Upper lobe of right lung (tissue), 1 donor: ENCODE results near the gene PTPRN2. TPM values are rescaled to one million over a fixed set of nuclear protein-coding genes. Genes with fewer than 3 reads are reported as not detected.

Experiments used
- ATAC-seq: fragments of 200-7000 bp; cut with Tn5 transposase; one replicate; pipeline ENCODE4 v1.9.1; 2020; ENCODE audit warnings: mild to moderate bottlenecking, moderate library complexity
- DNase-seq: peaks from one replicate; pipeline ENCODE4 v3.0.0-alpha.2; 2020
- H3K27ac ChIP-seq: fragments of 200-600 bp; one replicate; pipeline ENCODE4 v1.8.0; 2022
- H3K27me3 ChIP-seq: fragments of 200-600 bp; one replicate; pipeline ENCODE4 v1.8.0; 2022; ENCODE audit warnings: mild to moderate bottlenecking
- H3K36me3 ChIP-seq: fragments of 200-600 bp; one replicate; pipeline ENCODE4 v1.8.0; 2022
- H3K4me1 ChIP-seq: fragments of 200-600 bp; one replicate; pipeline ENCODE4 v1.8.0; 2022
- H3K4me3 ChIP-seq: fragments of 200-600 bp; one replicate; pipeline ENCODE4 v1.8.0; 2022; ENCODE audit warnings: mild to moderate bottlenecking
- H3K9me3 ChIP-seq: fragments of 200-600 bp; one replicate; pipeline ENCODE4 v1.8.0; 2022
- CTCF ChIP-seq: fragments of 200-600 bp; IDR thresholded peaks from one replicate; pipeline ENCODE4 v1.8.0; 2022; ENCODE audit warnings: antibody characterized with exemption
- intact Hi-C: fragments of 100-400 bp; cut with DNase I; formaldehyde crosslinking; loops from one replicate; pipeline ENCODE4 v1.11.0; 2022
- total RNA-seq: library from RNA; stranded (reverse); fragmentation: NEBNext Ultra II Directional; extraction: Animal tissue kit (Norgen Biotek cat#: 25700); gene quantifications from one replicate; pipeline ENCODE4 v1.2.1, GENCODE V29; 2021
- donor health status: DM: no; HTN: yes; CAD: no; lungs with severe emphysema.

Gene PTPRN2
- total RNA-seq, 1 donor from 2014 or later = 4.9 TPM

GRCh38 chr7:157709531-157710251 lies 877.9 kb downstream of the PTPRN2 start:
- H3K4me3 ChIP-seq = no peak overlapping the region
- DNase-seq (peak; percentile 53), ATAC-seq (no peak)
- intact Hi-C loops = no loop called here
- H3K9me3 ChIP-seq = no peaks in the 10 kb centered on the region
- TF ChIP-seq CTCF = no peak
- no peak overlapping the region for H3K27ac ChIP-seq
- H3K36me3 ChIP-seq = no peaks in the 10 kb centered on the region
- no peaks in the 10 kb centered on the region for H3K4me1 ChIP-seq
- no peaks in the 10 kb centered on the region for H3K27me3 ChIP-seq

DNA sequence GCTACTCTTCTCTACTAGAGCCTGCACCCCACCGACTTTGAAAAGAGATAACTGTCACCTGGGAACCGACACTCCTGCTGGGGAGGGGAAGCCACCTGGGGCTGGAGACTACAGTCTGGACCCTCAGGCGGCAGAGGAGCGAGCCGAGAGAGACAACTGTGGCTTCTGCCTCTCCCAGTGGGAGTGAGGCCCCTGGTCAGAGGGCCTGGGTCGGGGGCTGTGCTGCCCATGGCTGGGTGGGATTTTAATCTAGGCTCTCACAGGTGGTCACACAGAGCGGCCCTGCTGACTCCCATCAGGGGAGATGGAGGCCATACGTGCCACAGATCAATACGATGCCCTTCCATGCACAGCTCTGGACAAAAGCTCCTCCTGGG lies 878.7 kb downstream of the PTPRN2 start:
- no peaks in the 10 kb centered on the region for H3K4me1 ChIP-seq
- intact Hi-C loops = no loop called here
- H3K36me3 ChIP-seq = no peaks in the 10 kb centered on the region
- H3K4me3 ChIP-seq = no peak overlapping the region
- no peaks in the 10 kb centered on the region for H3K9me3 ChIP-seq
- H3K27ac ChIP-seq = no peak overlapping the region
- ATAC-seq (no peak), DNase-seq (peak; percentile 48)
- no peak for TF ChIP-seq CTCF
- peaks cover 7% of the 10 kb centered on the region for H3K27me3 ChIP-seq

- no peak for TF ChIP-seq CTCF
- H3K4me1 ChIP-seq = no peaks in the 10 kb centered on the region
- no peaks in the 10 kb centered on the region for H3K9me3 ChIP-seq
- intact Hi-C loops = no loop called here
- DNase-seq (peak; percentile 46), ATAC-seq (no peak)
- H3K36me3 ChIP-seq = no peaks in the 10 kb centered on the region
- no peak overlapping the region for H3K4me3 ChIP-seq
- no peak overlapping the region for H3K27ac ChIP-seq
- H3K27me3 ChIP-seq = peaks cover 13% of the 10 kb centered on the region
These were observed 879.4 kb downstream of the PTPRN2 start for GRCh38 chr7:157707983-157708918.

DNA sequence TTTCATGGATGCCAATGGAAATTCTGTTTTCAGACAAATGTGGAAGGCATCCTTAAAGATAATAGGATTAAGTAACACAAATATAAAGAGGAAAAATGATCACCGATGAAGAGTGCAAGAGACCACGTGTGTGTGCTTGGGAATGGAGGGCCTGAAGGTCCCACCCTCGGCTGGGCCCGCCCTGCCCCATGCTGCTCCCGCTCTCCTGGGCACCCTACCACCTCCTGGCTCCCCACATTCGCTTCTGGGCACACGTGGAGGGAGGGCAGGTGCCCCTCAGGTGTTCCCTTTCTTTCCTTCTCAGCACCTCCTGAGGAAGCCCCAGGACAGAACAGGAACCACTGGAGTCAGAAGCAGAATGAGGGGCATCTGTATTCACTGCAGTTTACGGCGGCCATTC lies 883.3 kb downstream of the PTPRN2 start:
- intact Hi-C loops = no loop called here
- no peak overlapping the region for H3K4me3 ChIP-seq

More for the DNA sequence above, 883.3 kb downstream of the PTPRN2 start:
- DNase-seq (no peak), ATAC-seq (no peak)
- no peak overlapping the region for H3K27ac ChIP-seq
- no peaks in the 10 kb centered on the region for H3K4me1 ChIP-seq
- no peaks in the 10 kb centered on the region for H3K9me3 ChIP-seq
- no peak for TF ChIP-seq CTCF
- H3K36me3 ChIP-seq = no peaks in the 10 kb centered on the region
- peaks cover 23% of the 10 kb centered on the region for H3K27me3 ChIP-seq
